Suppressor macrophage treated with lipopolysaccharide for 1 hour (primary cell): Measurements from ENCODE around the gene UPP2.

ENCODE experiments used
- DNase-seq, 3 donors: peaks; one replicate each; pipeline ENCODE4 v3.0.0-alpha.2; 2020 to 2022

Gene UPP2

DNA sequence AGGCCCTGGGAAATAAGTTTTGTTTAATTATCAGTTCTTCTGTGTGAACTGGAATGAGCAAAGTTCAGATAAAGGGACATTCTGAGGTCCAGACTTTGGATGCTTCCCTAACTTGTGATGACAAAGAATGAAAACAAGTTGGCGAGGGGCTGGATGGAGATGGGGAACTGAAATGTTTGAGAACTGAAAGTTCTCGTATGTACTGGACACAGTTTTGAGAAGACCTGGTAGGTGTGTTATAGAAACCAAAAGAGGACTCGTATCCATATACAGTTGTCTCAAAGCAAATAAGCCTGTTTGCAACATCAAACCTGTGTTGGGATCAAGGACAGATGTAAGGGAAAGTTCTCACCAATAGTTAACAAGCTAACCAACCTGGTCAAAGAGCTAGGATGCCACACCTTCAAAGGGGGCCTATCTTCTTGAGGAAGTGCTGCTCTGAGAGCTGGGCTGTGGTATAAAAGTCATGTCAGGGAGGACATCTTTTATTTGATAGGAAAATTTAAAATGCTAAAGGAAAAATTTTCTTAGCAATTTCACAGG is at the start of gene UPP2:
UPP2 (plus strand) TSS at position 493 of the 543 bp plus-strand sequence. CDS start 188 bp downstream, outside the sequence.
- DNase-seq = no peak

DNA sequence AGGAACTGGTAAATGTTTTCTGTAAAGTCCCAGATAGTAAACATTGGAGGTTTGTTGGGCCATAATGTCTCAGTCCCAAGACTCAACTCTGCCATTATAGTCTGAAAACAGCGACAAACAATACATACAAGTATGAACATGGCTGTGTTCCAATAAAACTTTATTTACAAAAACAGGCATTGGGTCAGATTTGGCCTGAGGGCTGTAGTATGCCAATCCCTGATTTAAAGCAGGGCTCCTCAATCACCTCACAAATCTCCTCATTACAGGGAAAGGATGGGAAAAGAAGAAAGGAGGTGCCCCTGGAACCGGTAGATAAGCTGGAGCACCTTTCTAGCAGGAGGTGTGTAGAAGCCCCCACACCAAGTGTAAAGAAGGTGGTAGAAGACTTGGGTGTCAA is 48.9 kb upstream of the UPP2 start:
- no peak for DNase-seq

DNA sequence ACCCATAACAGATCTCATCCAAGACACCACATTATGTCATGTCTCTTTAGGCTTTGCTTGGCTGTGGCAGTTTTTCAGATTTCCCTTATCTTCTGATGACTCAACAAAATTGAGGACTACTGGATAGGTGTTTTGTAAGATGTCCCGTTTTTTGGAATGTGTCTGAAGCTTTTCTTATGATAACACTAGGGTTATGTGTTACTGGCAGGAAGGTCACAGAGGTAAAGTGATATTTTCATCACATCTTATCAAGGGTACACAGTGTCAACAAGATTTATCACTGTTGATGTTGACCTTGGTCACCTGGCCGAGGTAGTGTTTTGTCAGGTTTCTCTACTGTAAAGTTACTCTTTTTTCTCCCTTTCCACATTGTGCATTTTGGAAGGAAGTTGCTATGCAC is 44.8 kb upstream of the UPP2 start:
- no peak for DNase-seq

DNA sequence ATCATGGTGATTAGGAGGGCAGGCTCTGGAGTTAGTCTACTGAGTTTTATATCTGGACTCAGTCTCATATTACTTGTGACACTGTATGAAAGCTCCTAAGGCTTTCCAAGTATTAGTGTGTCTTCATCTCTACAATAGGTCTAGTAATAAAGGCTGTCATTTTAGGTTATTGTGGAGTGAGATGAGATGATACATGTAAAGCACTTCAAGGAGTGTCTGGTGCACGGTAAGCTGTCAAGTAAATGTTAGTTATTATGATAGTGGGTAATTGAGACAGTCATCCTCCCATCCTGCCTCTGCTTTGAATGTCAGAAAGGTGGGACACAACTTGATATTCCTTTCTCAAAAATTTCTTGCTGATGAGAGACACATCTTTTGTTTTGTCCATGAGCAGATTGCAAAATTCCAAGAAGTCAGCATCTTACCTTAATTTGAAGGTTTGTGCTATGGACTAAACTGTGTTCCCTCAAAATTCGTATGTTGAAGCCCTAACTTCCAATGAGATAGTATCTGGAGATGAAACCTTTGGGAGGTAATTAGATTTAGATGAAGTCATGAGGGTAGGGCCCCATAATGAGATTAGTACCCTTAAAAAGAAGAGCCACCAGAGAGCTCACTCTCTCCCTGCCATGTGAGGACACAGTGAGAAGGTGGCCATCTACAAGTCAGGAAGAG is 41.4 kb upstream of the UPP2 start:
- no peak for DNase-seq

GRCh38 chr2:158060835-158061435 is 40.7 kb upstream of the UPP2 start:
- no peak for DNase-seq

DNA sequence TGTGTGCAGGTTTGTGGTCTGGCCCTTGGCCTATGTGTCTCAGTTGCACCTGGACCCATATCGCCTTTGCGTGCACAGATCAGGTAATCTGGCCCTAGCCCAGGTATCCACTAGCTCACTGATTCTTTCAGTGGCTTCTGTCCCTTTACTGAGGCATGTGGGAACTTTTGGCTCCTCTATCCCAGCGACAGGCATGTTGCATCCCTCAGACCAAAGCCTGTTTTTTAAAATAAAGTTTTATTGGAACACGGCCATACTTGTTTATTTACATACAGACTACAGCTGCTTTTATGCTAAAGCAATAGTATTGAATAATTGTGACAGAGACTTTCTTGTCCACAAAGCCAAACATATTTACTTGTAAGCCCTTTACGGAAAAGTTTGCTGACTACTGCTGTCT is 39.9 kb upstream of the UPP2 start:
- no peak for DNase-seq

DNA sequence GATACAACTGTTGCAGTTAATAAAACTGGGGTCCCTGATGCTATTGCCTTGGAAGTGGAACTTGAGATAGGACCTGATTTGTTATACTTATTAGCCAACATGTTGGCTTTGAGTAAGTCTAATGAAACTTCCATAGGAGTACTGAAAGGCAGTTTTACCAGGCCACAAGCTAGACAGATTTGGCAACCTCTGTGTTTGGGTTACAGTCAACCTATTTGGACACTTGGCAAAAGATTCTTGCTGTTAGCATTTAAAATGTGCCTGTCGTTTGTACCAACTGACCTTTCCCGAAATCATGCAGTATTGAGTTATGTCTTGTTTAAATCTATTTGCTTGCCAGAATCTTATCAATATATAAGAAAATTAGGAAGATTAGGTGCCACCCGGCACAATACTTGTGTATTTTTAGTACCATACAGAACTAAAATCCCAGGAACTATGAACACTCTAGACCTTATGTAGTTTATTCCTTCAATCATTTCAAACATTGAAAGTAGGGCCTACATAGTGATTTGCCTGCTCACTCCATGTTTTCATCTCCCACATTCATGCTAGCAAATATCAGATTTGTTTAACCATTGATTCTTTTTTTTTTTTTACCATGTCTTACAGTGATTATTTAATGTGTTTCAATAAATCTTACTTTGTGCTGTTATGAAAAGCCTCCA is 35.5 kb upstream of the UPP2 start:
- DNase-seq = no peak

GRCh38 chr2:158071018-158071417 is 30.7 kb upstream of the UPP2 start:
- no peak for DNase-seq

GRCh38 chr2:158072361-158072760 is 29.3 kb upstream of the UPP2 start:
- no peak for DNase-seq

- DNase-seq = no peak
Measured at GRCh38 chr2:158079672-158080071, 22.0 kb upstream of the UPP2 start.

DNA sequence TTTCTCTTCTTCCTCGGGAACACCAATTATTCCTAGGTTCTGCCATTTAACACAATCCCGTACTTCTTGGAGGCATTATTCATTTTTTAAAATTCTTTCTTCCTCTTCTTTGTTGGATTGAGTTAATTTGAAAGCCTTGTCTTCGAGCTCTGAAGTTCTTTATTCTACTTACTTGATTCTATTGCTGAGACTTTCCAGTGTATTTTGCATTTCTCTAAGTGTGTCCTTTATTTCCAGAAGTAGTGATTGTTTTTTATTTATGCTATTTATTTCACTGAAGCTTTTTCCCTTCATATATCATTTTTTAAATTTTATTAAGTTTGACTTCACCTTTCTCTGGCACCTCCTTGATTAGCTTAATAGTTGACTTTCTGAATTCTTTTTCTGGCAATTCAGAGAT is 13.6 kb upstream of the UPP2 start:
- DNase-seq = no peak

- DNase-seq = no peak
Measured at GRCh38 chr2:158089322-158089721, 12.4 kb upstream of the UPP2 start.

- no peak for DNase-seq
Measured at GRCh38 chr2:158091647-158092046, 10.0 kb upstream of the UPP2 start.

- DNase-seq = no peak
Measured at GRCh38 chr2:158094487-158095092, 7.1 kb upstream of the UPP2 start.

DNA sequence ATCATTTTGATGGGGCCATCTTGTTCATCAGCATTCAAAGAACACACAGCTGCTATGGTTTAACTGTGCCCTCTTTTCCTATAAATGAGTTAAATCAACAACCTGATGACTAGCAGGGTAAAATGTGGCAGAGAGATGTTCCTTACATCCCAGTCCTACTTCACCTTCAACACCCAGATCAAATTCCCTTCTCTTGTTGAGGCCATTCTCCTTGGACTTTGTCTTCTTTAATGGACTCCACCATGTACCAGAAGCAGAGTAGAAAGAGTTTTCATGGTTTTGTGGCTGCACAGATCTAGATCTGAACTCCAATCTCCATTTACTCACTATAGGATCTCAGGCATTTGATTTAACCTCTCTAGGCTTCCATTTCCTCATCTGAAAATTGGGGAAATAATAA is 6.4 kb upstream of the UPP2 start:
- no peak for DNase-seq

- DNase-seq = no peak
Measured at GRCh38 chr2:158095912-158096311, 5.8 kb upstream of the UPP2 start.

DNA sequence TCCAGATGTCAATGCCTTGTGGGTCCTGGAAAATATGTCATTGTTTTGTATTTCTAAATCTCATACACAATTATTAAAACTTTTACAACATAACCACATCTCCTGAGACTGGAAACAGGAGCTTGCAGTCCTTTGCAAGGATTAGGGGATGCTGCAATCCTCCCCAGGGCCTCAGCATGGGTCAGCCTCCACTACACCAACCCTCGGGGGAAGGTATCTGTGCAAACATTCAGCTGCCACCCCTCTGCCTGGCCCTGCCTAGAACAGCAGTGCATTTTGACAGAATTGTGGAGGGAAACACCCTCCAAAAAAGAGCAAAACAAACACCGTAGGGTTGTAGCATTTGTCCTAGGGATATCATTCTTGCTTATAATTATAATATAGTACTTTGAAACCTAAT is 4.2 kb upstream of the UPP2 start:
- no peak for DNase-seq

DNA sequence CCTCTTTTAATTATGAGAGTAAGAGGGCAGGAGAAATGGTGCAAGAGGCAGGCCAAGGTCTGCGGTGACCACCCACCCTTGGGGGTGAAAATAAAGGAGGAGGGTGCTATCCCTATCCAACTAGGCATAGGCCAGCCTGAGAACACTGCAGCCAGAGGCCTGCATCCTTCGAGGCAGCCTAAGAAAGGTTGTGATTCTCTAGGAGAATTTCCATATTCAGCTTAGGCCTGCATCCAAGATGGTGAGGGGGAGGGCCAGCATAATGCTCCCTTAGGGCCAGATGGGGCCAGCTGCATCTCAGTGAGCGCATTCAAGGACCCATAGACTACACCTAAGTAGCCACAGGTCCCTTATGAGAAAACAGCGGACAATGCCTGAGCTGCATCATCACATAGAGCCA is 3.5 kb upstream of the UPP2 start:
- no peak for DNase-seq

- DNase-seq = no peak
Measured at GRCh38 chr2:158099716-158100115, 2.0 kb upstream of the UPP2 start.

- DNase-seq = no peak
Measured at GRCh38 chr2:158100411-158100810, 1.3 kb upstream of the UPP2 start.

DNA sequence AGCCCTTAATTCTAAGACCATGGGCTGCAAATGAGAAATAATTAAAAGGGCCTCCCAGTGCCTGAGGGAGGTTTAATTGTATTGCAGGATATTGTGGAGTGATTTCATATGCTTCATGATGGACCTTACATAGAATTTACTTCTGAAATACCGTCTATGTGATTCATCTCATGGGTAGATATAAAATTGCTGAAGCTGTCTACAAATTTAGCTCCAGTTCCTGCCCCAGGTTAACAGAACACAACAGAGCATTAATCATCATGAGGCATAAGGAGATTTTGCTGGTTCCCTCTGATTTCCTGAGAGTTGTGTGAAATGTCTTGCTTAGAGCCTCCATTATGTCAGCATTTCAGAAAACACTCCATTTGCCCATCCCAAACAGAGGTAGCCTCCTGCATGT is 770 bp downstream of the UPP2 start:
- no peak for DNase-seq

GRCh38 chr2:158103411-158104012 is 1.8 kb downstream of the UPP2 start:
- DNase-seq = no peak

- DNase-seq = no peak
Measured at GRCh38 chr2:158104903-158105302, 3.2 kb downstream of the UPP2 start.
